Sigmoid colon (tissue), 7 donors: ENCODE data around the gene JDP2. TPM values are rescaled to one million over a fixed set of nuclear protein-coding genes. Genes with fewer than 3 reads are reported as not detected.

Experiments
- DNase-seq: peaks from one replicate; pipeline ENCODE4 v3.0.0-alpha.2; 2019
- H3K27ac ChIP-seq, 4 donors: fragments of 200-600 bp; sonication (generic); one replicate each; pipeline ENCODE4 v1.5.1; 2016 to 2019; ENCODE audit warnings: mild to moderate bottlenecking in 1 of 4
- H3K27me3 ChIP-seq, 3 donors: fragments of 200-600 bp; sonication (generic); one replicate each; pipeline ENCODE4 v1.5.1; 2019; ENCODE audit warnings: mild to moderate bottlenecking in 1 of 3
- H3K36me3 ChIP-seq, 4 donors: fragments of 200-600 bp; sonication (generic); one replicate each; pipeline ENCODE4 v1.5.1; 2016 to 2019
- H3K4me1 ChIP-seq, 4 donors: fragments of 200-600 bp; sonication (generic); one replicate each; pipeline ENCODE4 v1.5.1; 2017 to 2019
- H3K4me3 ChIP-seq, 4 donors: fragments of 200-600 bp; sonication (generic); one replicate each; pipeline ENCODE4 v1.5.1; 2017 to 2019; ENCODE audit warnings: mild to moderate bottlenecking in 2 of 4, moderate library complexity in 1 of 4
- H3K9me3 ChIP-seq, 4 donors: fragments of 200-600 bp in 3 of 4; sonication (generic) in 3 of 4; one replicate each; pipeline versions ENCODE4 v1.5.1 to v1.6.1; 2013 to 2019
- EP300 ChIP-seq, 4 donors: sonication (generic); formaldehyde crosslinking; IDR thresholded peaks; one replicate each; pipeline ENCODE4 v1.6.1; 2017; ENCODE audit warnings: antibody characterized with exemption in 4 of 4
- POLR2A ChIP-seq, 2 donors: fragments of 450-650 bp; IDR thresholded peaks; one replicate each; pipeline ENCODE4 v1.6.1; 2016; ENCODE audit warnings: antibody characterized with exemption in 2 of 2, mild to moderate bottlenecking in 2 of 2, moderate library complexity in 2 of 2
- POLR2AphosphoS5 ChIP-seq, 4 donors: sonication (generic); formaldehyde crosslinking; IDR thresholded peaks; one replicate each; pipeline ENCODE4 v1.6.1; 2017; ENCODE audit warnings: antibody characterized with exemption in 4 of 4
- WGBS, 2 donors: extraction: QIAGEN DNeasy Blood & Tissue Kit; methylation state at CpG; one replicate each; pipeline ENCODE4 v1.1.7; 2013; 5-methylcytosine and 5-hydroxymethylcytosine counted together
- intact Hi-C: fragments of 100-400 bp; cut with DNase I; formaldehyde crosslinking; loops from one replicate; pipeline ENCODE4 v1.15.1; 2023
- polyA plus RNA-seq, 3 donors: library from polyadenylated mRNA; stranded (reverse); fragments of 200-250 nt; gene quantifications; one replicate each; pipeline ENCODE4 v1.2.3, GENCODE V29; 2013
- total RNA-seq, 4 donors: library from RNA; depleted of rRNA; stranded (reverse); fragments of >200 nt; gene quantifications; one replicate each; pipeline ENCODE4 v1.1.0, GENCODE V29; 2016
- TF ChIP-seq, protein P1 (sequence below), 4 experiments: fragments of 450-650 bp in 3 of 4; fragments of 200-600 bp in 1 of 4; IDR thresholded peaks; one replicate each; pipeline ENCODE4 v1.5.1; 2016 to 2019; ENCODE audit warnings: antibody characterized with exemption in 4 of 4, mild to moderate bottlenecking in 3 of 4, moderate library complexity in 2 of 4
- donor health status: healthy with polysubstance abuse.
- donor health status: Bipolar disorder and iron deficiency.
- donor health status: healthy.

JDP2 gene
- total and polyA plus RNA-seq, 7 donors: 24.5 to 90.0 (median 54.9) TPM

DNA sequence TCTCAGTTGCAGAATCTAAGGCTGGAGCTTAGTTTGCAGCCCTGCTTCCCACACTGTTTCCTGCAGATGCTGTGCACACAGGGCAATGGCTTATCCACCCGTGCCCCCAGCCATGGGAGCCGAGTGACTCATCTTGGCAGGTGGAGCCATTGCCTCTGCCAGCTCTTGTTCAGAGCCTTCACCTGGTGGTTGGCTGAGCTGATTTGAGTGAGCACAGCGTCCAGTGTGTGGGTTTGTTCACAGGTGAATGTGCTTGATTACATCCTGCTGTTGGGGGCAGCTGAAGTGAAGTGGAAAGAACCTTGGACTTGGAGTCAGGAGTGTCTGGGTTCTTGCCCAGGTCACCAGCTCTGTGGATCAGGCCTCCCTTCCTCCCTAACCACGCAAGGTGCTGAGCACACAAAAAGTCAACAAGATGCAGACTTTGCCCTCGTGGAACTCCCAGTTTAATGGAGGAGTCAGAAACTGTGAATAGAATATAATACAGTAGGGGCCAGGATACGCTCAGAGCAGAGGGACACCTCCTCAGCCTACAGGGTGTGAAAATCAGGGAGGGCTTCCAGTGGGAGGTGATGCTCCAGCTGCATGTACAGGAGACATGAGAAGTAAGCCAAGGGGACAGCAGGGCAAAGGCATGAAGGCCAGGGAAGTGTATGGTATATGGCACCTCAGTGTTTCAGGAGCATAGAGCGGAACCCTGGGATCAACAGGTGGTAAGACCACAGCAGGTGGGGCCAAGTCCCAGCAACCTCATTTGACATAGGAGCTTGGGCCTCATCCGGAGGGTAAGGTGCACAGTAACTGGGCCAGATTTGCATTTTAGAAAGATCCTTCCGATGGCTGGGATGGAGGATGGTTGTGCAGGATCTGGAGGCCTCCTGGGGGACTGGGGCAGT lies 22.8 kb downstream of the JDP2 start:
- DNase-seq: peak; percentile 84
- Histone ChIP-seq H3K4me3 (no peak overlapping the region), H3K9me3 (no peaks in the 10 kb centered on the region), H3K27ac (peak overlapping the region; percentile 72 to 86 (median 80)), H3K36me3 (no peaks in the 10 kb centered on the region), H3K4me1 (peaks cover 0 to 76% (median 69%) of the 10 kb centered on the region in 4 donors), H3K27me3 (no peaks in the 10 kb centered on the region)
- intact Hi-C loops: loop anchor here (2.0 kb wide), 1 partner anchor 16 kb away; no protein-coding TSS in a partner anchor
- TF ChIP-seq, protein P1, sequence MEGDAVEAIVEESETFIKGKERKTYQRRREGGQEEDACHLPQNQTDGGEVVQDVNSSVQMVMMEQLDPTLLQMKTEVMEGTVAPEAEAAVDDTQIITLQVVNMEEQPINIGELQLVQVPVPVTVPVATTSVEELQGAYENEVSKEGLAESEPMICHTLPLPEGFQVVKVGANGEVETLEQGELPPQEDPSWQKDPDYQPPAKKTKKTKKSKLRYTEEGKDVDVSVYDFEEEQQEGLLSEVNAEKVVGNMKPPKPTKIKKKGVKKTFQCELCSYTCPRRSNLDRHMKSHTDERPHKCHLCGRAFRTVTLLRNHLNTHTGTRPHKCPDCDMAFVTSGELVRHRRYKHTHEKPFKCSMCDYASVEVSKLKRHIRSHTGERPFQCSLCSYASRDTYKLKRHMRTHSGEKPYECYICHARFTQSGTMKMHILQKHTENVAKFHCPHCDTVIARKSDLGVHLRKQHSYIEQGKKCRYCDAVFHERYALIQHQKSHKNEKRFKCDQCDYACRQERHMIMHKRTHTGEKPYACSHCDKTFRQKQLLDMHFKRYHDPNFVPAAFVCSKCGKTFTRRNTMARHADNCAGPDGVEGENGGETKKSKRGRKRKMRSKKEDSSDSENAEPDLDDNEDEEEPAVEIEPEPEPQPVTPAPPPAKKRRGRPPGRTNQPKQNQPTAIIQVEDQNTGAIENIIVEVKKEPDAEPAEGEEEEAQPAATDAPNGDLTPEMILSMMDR (IDR thresholded peaks at IDR 0.05): no peak
- TF ChIP-seq POLR2AphosphoS5 (IDR thresholded peaks at IDR 0.05): peak in 3 of 4 donors; percentile 49 to 60 (median 53)
- WGBS, 2 donors: 42 to 64% methylated on average over 9 of the region's 9 CpGs

DNA sequence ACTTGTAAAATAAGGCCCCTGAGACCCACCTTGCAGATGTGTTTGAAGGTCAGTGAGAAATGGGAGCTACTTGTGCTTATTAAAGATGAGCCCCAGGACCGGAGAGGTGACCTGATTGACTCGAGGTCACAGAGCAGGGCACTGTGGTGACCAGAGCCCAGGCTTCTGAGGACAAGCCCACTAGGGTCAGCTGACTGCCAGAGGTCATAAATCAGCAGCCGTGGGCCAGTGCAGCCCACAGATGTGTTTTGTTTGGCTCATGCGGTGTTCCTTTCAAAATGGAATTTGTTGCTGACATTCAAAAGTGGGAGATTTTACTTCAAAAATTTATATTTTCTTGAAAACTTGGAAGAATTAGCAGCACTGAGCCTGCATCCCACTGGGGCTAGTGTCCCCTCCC lies 24.5 kb downstream of the JDP2 start:
- Histone ChIP-seq H3K4me3 (no peak overlapping the region), H3K4me1 (peaks cover 0 to 90% (median 86%) of the 10 kb centered on the region in 4 donors), H3K27me3 (no peaks in the 10 kb centered on the region), H3K36me3 (no peaks in the 10 kb centered on the region), H3K27ac (peak overlapping the region; percentile 74 to 86 (median 85)), H3K9me3 (no peaks in the 10 kb centered on the region)
- no peak for DNase-seq
- WGBS, 2 donors: 67 to 68% methylated on average over 4 of the region's 4 CpGs
- intact Hi-C loops: no loop called here
- TF ChIP-seq POLR2A (IDR thresholded peaks at IDR 0.05) (no peak), POLR2AphosphoS5 (IDR thresholded peaks at IDR 0.05) (no peak)

DNA sequence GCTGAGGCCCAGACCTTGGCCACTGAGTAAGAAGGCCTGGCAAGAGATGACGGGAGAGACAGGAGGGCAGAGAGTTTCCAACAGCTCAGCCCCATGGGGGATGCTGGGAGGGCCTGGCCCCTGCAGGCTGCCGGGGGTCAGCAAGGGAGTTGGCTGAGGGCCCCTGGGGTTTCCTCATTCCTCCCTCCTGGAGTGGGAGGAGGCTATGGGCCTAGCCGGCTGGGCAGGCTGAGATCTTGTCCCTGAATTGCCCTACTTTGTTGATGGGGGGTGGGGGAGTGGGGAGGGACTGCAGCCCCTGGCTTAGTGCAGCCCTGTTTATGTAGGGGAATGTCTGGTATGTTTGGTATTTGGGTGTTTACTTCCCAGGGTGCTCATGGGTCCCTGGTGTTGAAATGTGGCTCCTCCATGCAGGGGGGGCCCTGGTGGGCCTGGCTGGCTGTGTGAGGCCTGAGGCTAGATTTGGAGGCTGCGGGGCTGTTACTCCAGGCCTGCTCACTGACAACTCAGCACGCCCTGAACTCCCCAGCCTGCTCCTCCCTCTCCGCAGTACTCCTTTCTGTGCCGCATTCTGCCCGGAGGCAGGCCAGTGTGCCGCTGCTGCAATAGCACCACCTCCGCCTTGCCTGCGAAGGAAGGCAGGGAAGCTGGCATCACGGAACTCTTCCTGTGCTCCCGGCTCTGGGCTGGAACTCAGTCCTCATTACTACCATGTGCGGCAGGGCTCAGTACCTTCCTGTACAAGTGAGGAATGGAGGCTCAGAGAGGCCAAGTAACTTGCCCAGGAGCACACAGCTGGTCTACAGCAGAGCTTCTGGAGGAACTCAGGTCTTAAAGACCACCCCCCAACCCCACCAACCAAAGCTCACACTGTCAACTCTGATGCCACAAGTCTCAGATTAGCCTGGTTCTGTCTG lies 25.3 kb downstream of the JDP2 start:
- TF ChIP-seq POLR2AphosphoS5 (IDR thresholded peaks at IDR 0.05) (peak in 2 of 4 donors; percentile 1 to 54), POLR2A (IDR thresholded peaks at IDR 0.05) (no peak), EP300 (IDR thresholded peaks at IDR 0.05) (peak in 1 of 4 donors; percentile 41)
- TF ChIP-seq, protein P1 (IDR thresholded peaks at IDR 0.05): no peak
- H3K36me3 ChIP-seq: no peaks in the 10 kb centered on the region
- no peaks in the 10 kb centered on the region for H3K27me3 ChIP-seq
- peak; percentile 92 for DNase-seq
- peaks cover 0 to 96% (median 90%) of the 10 kb centered on the region in 4 donors for H3K4me1 ChIP-seq
- no peak overlapping the region for H3K4me3 ChIP-seq
- WGBS, 2 donors: 72 to 78% methylated on average over 14 of the region's 14 CpGs
- H3K9me3 ChIP-seq: no peaks in the 10 kb centered on the region
- peak overlapping the region; percentile 74 to 86 (median 85) for H3K27ac ChIP-seq
- intact Hi-C loops: no loop called here

- Histone ChIP-seq H3K9me3 (no peaks in the 10 kb centered on the region), H3K27me3 (no peaks in the 10 kb centered on the region), H3K27ac (peak overlapping the region; percentile 74 to 86 (median 85)), H3K4me1 (peaks cover 0 to 94% (median 93%) of the 10 kb centered on the region in 4 donors), H3K4me3 (no peak overlapping the region), H3K36me3 (no peaks in the 10 kb centered on the region)
- WGBS, 2 donors: 72 to 84% methylated on average over 14 of the region's 14 CpGs
- intact Hi-C loops: no loop called here
- no peak for DNase-seq
- TF ChIP-seq EP300 (IDR thresholded peaks at IDR 0.05): no peak
- TF ChIP-seq POLR2AphosphoS5 (IDR thresholded peaks at IDR 0.05): no peak
- TF ChIP-seq, protein P1 (IDR thresholded peaks at IDR 0.05): no peak
- TF ChIP-seq POLR2A (IDR thresholded peaks at IDR 0.05): no peak
Measured at GRCh38 chr14:75453817-75454434, 26.1 kb downstream of the JDP2 start.
